ENCODE measurements around the gene PDCL2. TPM values are rescaled to one million over a fixed set of nuclear protein-coding genes. Genes with fewer than 3 reads are reported as not detected.

Gene PDCL2
- total and polyA plus RNA-seq, 4 experiments from 2014 or later = not detected

DNA sequence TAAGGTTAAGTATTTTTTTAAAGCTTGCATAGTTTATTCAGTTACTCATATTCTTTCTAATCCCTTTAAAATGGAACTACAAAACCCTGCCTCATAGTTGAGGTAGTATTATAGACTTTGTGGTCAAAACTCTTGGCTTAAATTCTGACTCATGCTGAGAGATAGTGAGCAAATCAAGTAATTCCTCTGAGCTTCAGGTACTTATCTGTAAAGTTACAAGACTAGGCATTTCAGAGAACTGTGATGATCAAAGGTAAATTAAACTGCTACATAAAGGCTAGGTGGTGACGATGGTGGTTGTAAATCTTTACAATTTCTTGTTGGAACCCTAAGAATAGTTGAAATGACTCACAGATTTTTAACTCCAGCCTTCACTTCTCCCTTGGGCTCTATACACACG is 42.2 kb downstream of the PDCL2 start:
- Histone ChIP-seq H3K4me1 (ENCODE audit: insufficient read depth, low read length) (peaks cover 21% of the 10 kb centered on the region), H3K9me3 (ENCODE audit: control insufficient read depth in 1 of 2, low read length in 2 of 2) (no peaks in the 10 kb centered on the region), H3K27me3 (ENCODE audit: insufficient read depth, low read length) (no peaks in the 10 kb centered on the region), H3K36me3 (ENCODE audit: insufficient read depth, low read length) (no peaks in the 10 kb centered on the region), H3K27ac (ENCODE audit: low read depth, low read length) (no peak overlapping the region), H3K4me3 (ENCODE audit: low read length in 2 of 2) (no peak overlapping the region)
- no peak for DNase-seq
- no peaks in the 10 kb centered on the region for H3K9me3 Mint-ChIP-seq
- ChIA-PET POLR2A (ENCODE audit: partially characterized antibody) (interaction anchor here (1.1 kb wide), 1 partner anchor 155 kb away, joined by 3 read pairs; no protein-coding TSS in a partner anchor), CTCF (ENCODE audit: partially characterized antibody) (interaction anchor here (1.6 to 2.0 kb wide), 3 partner anchors 105 to 204 kb away, joined by 7 to 18 read pairs (median 9); partner anchors contain the start of gene SRD5A3)
- peaks cover 1% of the 10 kb centered on the region in 2 donors for H3K27me3 Mint-ChIP-seq
- intact Hi-C loops (cut with micrococcal nuclease) = loop anchor here (5.0 to 10.0 kb wide), 7 partner anchors 68 to 1427 kb away; partner anchors contain the start of genes AASDH, CEP135, NOA1 and PAICS
- no peak overlapping the region for H3K4me3 Mint-ChIP-seq
- peaks cover 0 to 4% of the 10 kb centered on the region in 2 donors for H3K36me3 Mint-ChIP-seq
- peaks cover 16 to 49% (median 22%) of the 10 kb centered on the region in 4 donors for H3K4me1 Mint-ChIP-seq
- H3K27ac Mint-ChIP-seq = peak overlapping the region in 2 of 7 donors; percentile 4 to 7

DNA sequence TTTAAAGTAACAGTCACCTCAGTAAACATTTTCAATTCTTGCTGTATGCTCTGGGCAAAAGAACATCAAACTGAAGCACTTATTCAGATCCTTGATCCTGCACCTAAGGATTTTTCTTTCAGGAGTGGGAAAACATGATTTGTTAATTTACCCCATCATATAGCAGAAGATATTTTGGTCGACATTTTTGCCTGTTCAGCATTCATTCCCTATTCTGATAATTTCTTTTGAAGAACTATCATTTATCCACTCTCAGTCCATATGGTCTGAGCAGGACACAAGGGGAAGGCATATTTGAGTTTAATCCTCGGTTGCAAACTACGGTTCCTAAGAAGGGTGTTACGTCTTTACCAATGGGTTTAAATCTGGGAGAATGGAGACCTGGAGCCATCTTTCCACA is 44.1 kb downstream of the PDCL2 start:
- Mint-ChIP-seq H3K4me1 (peaks cover 30 to 59% (median 35%) of the 10 kb centered on the region in 4 donors), H3K4me3 (peak overlapping the region; percentile 82 to 99 (median 94)), H3K27ac (peak overlapping the region in 3 of 7 donors; percentile 72 to 91 (median 86)), H3K9me3 (no peaks in the 10 kb centered on the region), H3K27me3 (no peaks in the 10 kb centered on the region), H3K36me3 (peaks cover 0 to 4% of the 10 kb centered on the region in 2 donors)
- intact Hi-C loops (cut with micrococcal nuclease) = loop anchor here (2.0 to 10.0 kb wide), 8 partner anchors 66 to 1429 kb away; partner anchors contain the start of genes AASDH, CEP135, NOA1 and PAICS
- H3K27me3 ChIP-seq (ENCODE audit: insufficient read depth, low read length) = no peaks in the 10 kb centered on the region
- ChIA-PET CTCF (ENCODE audit: partially characterized antibody) (no interaction called here), POLR2A (ENCODE audit: partially characterized antibody) (no interaction called here)
- H3K27ac ChIP-seq (ENCODE audit: low read depth, low read length) = no peak overlapping the region
- no peak for DNase-seq
- no peaks in the 10 kb centered on the region for H3K9me3 ChIP-seq (ENCODE audit: control insufficient read depth in 1 of 2, low read length in 2 of 2)
- H3K4me1 ChIP-seq (ENCODE audit: insufficient read depth, low read length) = peaks cover 31% of the 10 kb centered on the region
- no peaks in the 10 kb centered on the region for H3K36me3 ChIP-seq (ENCODE audit: insufficient read depth, low read length)
- H3K4me3 ChIP-seq (ENCODE audit: low read length in 2 of 2) = peak overlapping the region in 1 of 2 donors; percentile 72

DNA sequence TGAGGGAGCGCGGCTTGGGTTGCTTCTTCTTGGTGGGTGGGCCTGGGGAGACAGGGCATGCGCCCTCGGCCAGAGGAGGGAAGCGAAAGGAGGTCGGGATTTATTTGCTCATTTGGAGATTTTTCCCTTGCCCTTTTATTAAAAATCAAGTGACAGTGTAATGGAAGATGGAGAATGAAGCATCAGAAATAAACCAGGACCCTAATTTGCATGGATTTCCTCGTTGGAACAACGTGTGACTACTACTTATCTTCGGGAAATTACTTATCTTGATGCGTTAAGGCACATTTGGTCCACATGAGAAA is 44.6 kb downstream of the PDCL2 start:
- peak overlapping the region; percentile 59 to 92 (median 89) for H3K27ac Mint-ChIP-seq
- H3K27ac ChIP-seq (ENCODE audit: low read depth, low read length) = peak overlapping the region; percentile 75
- peak overlapping the region; percentile 72 to 90 for H3K4me3 ChIP-seq (ENCODE audit: low read length in 2 of 2)
- no peaks in the 10 kb centered on the region for H3K9me3 Mint-ChIP-seq
- peaks cover 31% of the 10 kb centered on the region for H3K4me1 ChIP-seq (ENCODE audit: insufficient read depth, low read length)
- intact Hi-C loops (cut with micrococcal nuclease) = loop anchor here (2.0 to 10.0 kb wide), 8 partner anchors 65 to 1430 kb away; partner anchors contain the start of genes AASDH, CEP135, NOA1 and PAICS
- H3K36me3 Mint-ChIP-seq = peaks cover 0 to 4% of the 10 kb centered on the region in 2 donors
- no peaks in the 10 kb centered on the region for H3K9me3 ChIP-seq (ENCODE audit: control insufficient read depth in 1 of 2, low read length in 2 of 2)
- H3K36me3 ChIP-seq (ENCODE audit: insufficient read depth, low read length) = no peaks in the 10 kb centered on the region
- ChIA-PET CTCF (ENCODE audit: partially characterized antibody) (interaction anchor here (0.6 to 3.0 kb wide), 2 partner anchors 8 to 202 kb away, joined by 3 to 20 read pairs; partner anchors contain the start of gene SRD5A3), POLR2A (ENCODE audit: partially characterized antibody) (interaction anchor here (3.2 kb wide), 2 partner anchors 102 to 152 kb away, joined by 19 to 53 read pairs; partner anchors contain the start of gene TMEM165)
- H3K27me3 Mint-ChIP-seq = no peaks in the 10 kb centered on the region
- no peak for DNase-seq
- peak overlapping the region; percentile 82 to 99 (median 94) for H3K4me3 Mint-ChIP-seq
- no peaks in the 10 kb centered on the region for H3K27me3 ChIP-seq (ENCODE audit: insufficient read depth, low read length)
- peaks cover 32 to 62% (median 39%) of the 10 kb centered on the region in 4 donors for H3K4me1 Mint-ChIP-seq

DNA sequence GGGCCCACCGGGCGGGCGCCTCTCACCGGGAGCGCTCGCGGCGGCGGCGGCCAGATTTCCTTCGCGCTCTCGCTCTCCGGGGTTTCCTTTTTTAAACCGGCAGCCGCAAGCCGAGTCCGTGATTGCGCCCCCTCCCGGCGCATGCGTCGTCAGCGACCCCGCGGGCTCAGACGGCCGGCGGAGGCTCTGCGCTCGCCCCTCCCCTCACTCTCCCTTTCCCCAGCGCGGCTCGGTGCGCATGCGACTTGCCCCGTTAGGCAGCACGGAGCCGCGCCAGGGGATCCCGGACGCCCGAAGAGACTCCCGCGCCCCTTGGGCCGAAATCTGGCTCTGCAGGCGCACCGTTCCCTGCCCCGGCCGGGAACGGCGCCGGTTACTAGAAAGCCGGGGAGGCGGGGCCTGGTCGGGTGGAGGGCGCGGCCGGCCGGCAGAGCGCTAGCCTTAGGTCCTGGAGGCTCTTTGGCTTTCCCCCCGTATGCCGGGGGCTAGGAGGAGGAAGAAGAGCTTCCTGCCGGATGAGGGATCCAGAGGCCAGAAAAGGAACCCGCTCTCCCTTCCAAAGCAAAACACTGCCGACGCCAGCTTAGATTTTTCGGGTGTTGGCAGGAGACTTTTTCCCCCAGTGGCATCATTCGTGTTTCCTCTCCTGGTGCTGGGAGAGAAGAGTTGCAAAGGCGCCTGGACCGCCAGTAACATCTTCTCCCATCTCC is 45.1 kb downstream of the PDCL2 start, which contains the start of gene CLOCK:
TSS of gene CLOCK (minus strand) at position 154 of the 710 bp plus-strand sequence. CDS start 64,124 bp downstream, outside the sequence.
- peak within 1 kb of the TSS; percentile 91 to 98 (median 95) for H3K27ac Mint-ChIP-seq
- H3K9me3 ChIP-seq (ENCODE audit: control insufficient read depth in 1 of 2, low read length in 2 of 2) = no peaks in the 10 kb centered on the region
- H3K9me3 Mint-ChIP-seq = no peaks in the 10 kb centered on the region
- peak; percentile 85 to 87 (median 85) for DNase-seq
- peak within 1 kb of the TSS; percentile 72 to 90 for H3K4me3 ChIP-seq (ENCODE audit: low read length in 2 of 2)
- POLR2A ChIA-PET (ENCODE audit: partially characterized antibody) = interaction anchor here (0.8 to 3.2 kb wide), 10 partner anchors 9 to 1431 kb away, joined by 3 to 53 read pairs (median 10); partner anchors contain the start of genes CEP135, EXOC1, NOA1 and POLR2B
- H3K27ac ChIP-seq (ENCODE audit: low read depth, low read length) = peak within 1 kb of the TSS; percentile 75
- CTCF ChIA-PET (ENCODE audit: partially characterized antibody) = interaction anchor here (0.6 to 3.0 kb wide), 5 partner anchors 8 to 402 kb away, joined by 3 to 20 read pairs (median 4); partner anchors contain the start of genes CEP135 and SRD5A3
- no peaks in the 10 kb centered on the region for H3K36me3 ChIP-seq (ENCODE audit: insufficient read depth, low read length)
- peaks cover 0 to 4% of the 10 kb centered on the region in 2 donors for H3K36me3 Mint-ChIP-seq
- peaks cover 32 to 67% (median 42%) of the 10 kb centered on the region in 4 donors for H3K4me1 Mint-ChIP-seq
- no peaks in the 10 kb centered on the region for H3K27me3 Mint-ChIP-seq
- H3K4me3 Mint-ChIP-seq = peak within 1 kb of the TSS; percentile 92 to 99 (median 96)
- intact Hi-C loops (cut with micrococcal nuclease) = loop anchor here (1.0 to 10.0 kb wide), 11 partner anchors 65 to 1430 kb away; partner anchors contain the start of genes AASDH, CEP135, EXOC1 and NOA1
- peaks cover 31% of the 10 kb centered on the region for H3K4me1 ChIP-seq (ENCODE audit: insufficient read depth, low read length)
- no peaks in the 10 kb centered on the region for H3K27me3 ChIP-seq (ENCODE audit: insufficient read depth, low read length)

DNA sequence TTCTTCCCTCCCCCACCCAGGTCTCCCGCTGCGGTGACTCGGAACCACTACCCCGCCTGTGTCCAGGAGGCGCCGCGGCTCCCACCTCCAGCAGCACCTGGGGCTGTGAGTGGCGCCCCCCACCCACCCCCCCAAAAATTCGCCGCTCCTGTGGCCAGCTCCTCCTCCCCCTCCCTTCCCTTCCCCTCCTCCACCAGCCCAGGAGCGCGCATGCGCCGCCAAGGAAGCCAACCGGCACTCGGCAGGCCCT is 45.6 kb downstream of the PDCL2 start:
- no peaks in the 10 kb centered on the region for H3K9me3 ChIP-seq (ENCODE audit: control insufficient read depth in 1 of 2, low read length in 2 of 2)
- Mint-ChIP-seq H3K27ac (peak overlapping the region in 3 of 7 donors; percentile 46 to 75 (median 72)), H3K4me1 (peaks cover 35 to 72% (median 44%) of the 10 kb centered on the region in 4 donors), H3K9me3 (no peaks in the 10 kb centered on the region), H3K36me3 (peaks cover 0 to 4% of the 10 kb centered on the region in 2 donors), H3K4me3 (peak overlapping the region; percentile 59 to 99 (median 93)), H3K27me3 (no peaks in the 10 kb centered on the region)
- DNase-seq = no peak
- POLR2A ChIA-PET (ENCODE audit: partially characterized antibody) = interaction anchor here (0.8 to 3.2 kb wide), 17 partner anchors 8 to 1431 kb away, joined by 3 to 53 read pairs (median 8); partner anchors contain the start of genes CEP135, EXOC1, NOA1 and PAICS
- no peaks in the 10 kb centered on the region for H3K36me3 ChIP-seq (ENCODE audit: insufficient read depth, low read length)
- CTCF ChIA-PET (ENCODE audit: partially characterized antibody) = interaction anchor here (0.6 to 3.0 kb wide), 9 partner anchors 8 to 1431 kb away, joined by 3 to 20 read pairs (median 4); partner anchors contain the start of genes CEP135, NOA1 and SRD5A3
- peak overlapping the region; percentile 75 for H3K27ac ChIP-seq (ENCODE audit: low read depth, low read length)
- peak overlapping the region in 1 of 2 donors; percentile 72 for H3K4me3 ChIP-seq (ENCODE audit: low read length in 2 of 2)
- H3K27me3 ChIP-seq (ENCODE audit: insufficient read depth, low read length) = no peaks in the 10 kb centered on the region
- H3K4me1 ChIP-seq (ENCODE audit: insufficient read depth, low read length) = peaks cover 31% of the 10 kb centered on the region
- intact Hi-C loops (cut with micrococcal nuclease) = loop anchor here (1.0 to 10.0 kb wide), 11 partner anchors 64 to 1431 kb away; partner anchors contain the start of genes AASDH, CEP135, EXOC1 and NOA1

DNA sequence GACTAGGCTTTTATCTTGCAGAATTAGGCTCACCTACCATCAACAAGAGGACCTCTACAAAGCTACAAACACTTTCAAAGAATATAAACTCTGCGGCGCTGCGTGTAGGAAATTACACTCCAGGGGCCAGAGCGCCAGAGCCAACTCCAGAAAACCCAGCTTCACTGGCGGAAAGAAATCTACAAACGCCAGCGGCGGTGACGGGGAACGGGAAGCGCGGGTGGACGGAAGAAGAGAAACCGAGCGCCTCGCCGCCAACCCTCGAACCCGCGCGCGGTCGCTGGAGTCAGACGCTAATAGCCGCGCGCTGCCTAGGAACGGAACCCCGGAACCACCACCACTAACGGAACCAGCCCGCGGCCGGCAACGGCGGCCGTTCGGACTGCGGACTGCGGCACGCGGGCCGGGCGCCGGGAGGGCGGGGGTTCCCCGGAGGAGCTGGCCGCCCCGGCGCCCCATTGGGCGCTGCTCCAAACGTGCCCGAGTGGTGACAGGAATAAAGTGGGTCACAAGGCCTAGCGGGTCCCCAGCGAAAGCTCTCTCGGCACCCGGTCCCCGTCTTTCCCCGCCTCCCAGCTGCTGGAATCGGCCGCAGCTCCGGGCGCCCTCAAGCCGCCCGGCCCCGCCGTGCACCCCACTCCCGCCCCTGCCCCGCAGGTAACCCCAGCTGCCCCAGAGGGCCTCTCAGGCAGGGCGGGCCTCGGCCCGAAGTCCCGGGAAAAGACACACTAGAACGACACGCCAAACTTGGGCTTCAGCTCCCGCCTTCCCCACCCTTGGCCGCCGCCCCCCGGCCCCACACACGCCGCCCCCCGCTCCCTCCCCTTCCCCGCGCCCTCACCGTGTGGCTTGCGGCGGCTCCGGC is 46.2 kb downstream of the PDCL2 start:
- Histone ChIP-seq H3K4me3 (ENCODE audit: low read length in 2 of 2) (peak overlapping the region; percentile 30 to 68), H3K27me3 (ENCODE audit: insufficient read depth, low read length) (no peaks in the 10 kb centered on the region), H3K27ac (ENCODE audit: low read depth, low read length) (peak overlapping the region; percentile 75), H3K4me1 (ENCODE audit: insufficient read depth, low read length) (peaks cover 35% of the 10 kb centered on the region), H3K9me3 (ENCODE audit: control insufficient read depth in 1 of 2, low read length in 2 of 2) (no peaks in the 10 kb centered on the region), H3K36me3 (ENCODE audit: insufficient read depth, low read length) (no peaks in the 10 kb centered on the region)
- Mint-ChIP-seq H3K27me3 (no peaks in the 10 kb centered on the region), H3K4me1 (peaks cover 37 to 75% (median 47%) of the 10 kb centered on the region in 4 donors), H3K4me3 (peak overlapping the region; percentile 92 to 99 (median 96)), H3K27ac (peak overlapping the region; percentile 89 to 98 (median 95)), H3K36me3 (peaks cover 0 to 4% of the 10 kb centered on the region in 2 donors), H3K9me3 (no peaks in the 10 kb centered on the region)
- intact Hi-C loops (cut with micrococcal nuclease) = loop anchor here (1.0 to 10.0 kb wide), 12 partner anchors 64 to 1431 kb away; partner anchors contain the start of genes AASDH, CEP135, EXOC1 and NOA1
- ChIA-PET POLR2A (ENCODE audit: partially characterized antibody) (interaction anchor here (0.8 to 3.2 kb wide), 20 partner anchors 8 to 1432 kb away, joined by 3 to 53 read pairs (median 6); partner anchors contain the start of genes AASDH, CEP135, EXOC1 and NOA1), CTCF (ENCODE audit: partially characterized antibody) (interaction anchor here (0.6 to 3.0 kb wide), 14 partner anchors 8 to 1432 kb away, joined by 3 to 20 read pairs (median 4); partner anchors contain the start of genes CEP135, NOA1 and SRD5A3)
- peak; percentile 63 to 74 (median 69) for DNase-seq

All from CD4-positive, alpha-beta memory T cell (primary cell).